ENCODE measurements around the gene KCNIP1. TPM values are rescaled to one million over a fixed set of nuclear protein-coding genes. Genes with fewer than 3 reads are reported as not detected.
A peak's percentile ranks its signal among the peaks of the same experiment; 100 is the strongest.

Gene KCNIP1
- 7.7 to 12.0 TPM (median 8.7 TPM) in 3 replicates for total RNA-seq
- long read RNA-seq, partial matches to known transcripts, result 1 of 3 reads
- long read RNA-seq, other reads (novel, unspliced or antisense), result 2 of 3 reads

DNA sequence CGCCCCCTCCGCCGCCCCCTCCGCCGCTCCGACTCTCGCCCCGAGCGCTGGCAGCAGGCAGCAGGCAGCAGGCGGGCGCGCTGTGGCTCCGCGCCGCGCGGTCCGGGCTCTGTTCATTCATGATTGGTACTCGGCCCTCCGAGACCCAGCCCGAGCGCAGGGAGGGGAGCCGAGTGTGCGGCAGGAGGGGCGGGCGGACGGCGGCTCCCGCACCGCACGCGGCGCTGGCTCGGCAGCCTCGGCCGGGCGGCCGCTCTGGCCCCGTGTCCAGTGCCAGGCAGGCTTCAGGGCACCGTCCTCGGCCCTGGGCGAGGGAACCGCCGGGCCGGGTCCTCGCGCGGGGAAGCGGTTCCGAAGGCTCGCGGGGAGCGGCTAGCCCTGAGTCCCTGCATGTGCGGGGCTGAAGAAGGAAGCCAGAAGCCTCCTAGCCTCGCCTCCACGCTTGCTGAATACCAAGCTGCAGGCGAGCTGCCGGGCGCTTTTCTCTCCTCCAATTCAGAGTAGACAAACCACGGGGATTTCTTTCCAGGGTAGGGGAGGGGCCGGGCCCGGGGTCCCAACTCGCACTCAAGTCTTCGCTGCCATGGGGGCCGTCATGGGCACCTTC, at the start of gene KCNIP1:
Gene KCNIP1 (plus strand): TSS at position 31 of the 607 bp plus-strand sequence.
- Mint-ChIP-seq H3K9me3 (ENCODE audit: low read depth) (no peaks in the 10 kb centered on the region), H3K4me1 (ENCODE audit: low read depth) (peaks cover 46% of the 10 kb centered on the region), H3K36me3 (ENCODE audit: low read depth) (no peaks in the 10 kb centered on the region), H3K4me3 (ENCODE audit: unreplicated experiment) (peak within 1 kb of the TSS; percentile 65), H3K27me3 (ENCODE audit: low read depth) (peaks cover 2% of the 10 kb centered on the region), H3K27ac (ENCODE audit: unreplicated experiment) (peak within 1 kb of the TSS; percentile 22)
- TF ChIP-seq, protein P1, sequence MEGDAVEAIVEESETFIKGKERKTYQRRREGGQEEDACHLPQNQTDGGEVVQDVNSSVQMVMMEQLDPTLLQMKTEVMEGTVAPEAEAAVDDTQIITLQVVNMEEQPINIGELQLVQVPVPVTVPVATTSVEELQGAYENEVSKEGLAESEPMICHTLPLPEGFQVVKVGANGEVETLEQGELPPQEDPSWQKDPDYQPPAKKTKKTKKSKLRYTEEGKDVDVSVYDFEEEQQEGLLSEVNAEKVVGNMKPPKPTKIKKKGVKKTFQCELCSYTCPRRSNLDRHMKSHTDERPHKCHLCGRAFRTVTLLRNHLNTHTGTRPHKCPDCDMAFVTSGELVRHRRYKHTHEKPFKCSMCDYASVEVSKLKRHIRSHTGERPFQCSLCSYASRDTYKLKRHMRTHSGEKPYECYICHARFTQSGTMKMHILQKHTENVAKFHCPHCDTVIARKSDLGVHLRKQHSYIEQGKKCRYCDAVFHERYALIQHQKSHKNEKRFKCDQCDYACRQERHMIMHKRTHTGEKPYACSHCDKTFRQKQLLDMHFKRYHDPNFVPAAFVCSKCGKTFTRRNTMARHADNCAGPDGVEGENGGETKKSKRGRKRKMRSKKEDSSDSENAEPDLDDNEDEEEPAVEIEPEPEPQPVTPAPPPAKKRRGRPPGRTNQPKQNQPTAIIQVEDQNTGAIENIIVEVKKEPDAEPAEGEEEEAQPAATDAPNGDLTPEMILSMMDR (IDR thresholded peaks at IDR 0.05), result peak; percentile 13
- no peak for DNase-seq (ENCODE audit: low spot score)

GRCh38 chr5:170463426-170463825, 40.4 kb upstream of the KCNIP1 start:
- Mint-ChIP-seq H3K4me1 (ENCODE audit: low read depth) (no peaks in the 10 kb centered on the region), H3K36me3 (ENCODE audit: low read depth) (peaks cover 3% of the 10 kb centered on the region), H3K4me3 (ENCODE audit: unreplicated experiment) (no peak overlapping the region), H3K9me3 (ENCODE audit: low read depth) (peaks cover 11% of the 10 kb centered on the region), H3K27me3 (ENCODE audit: low read depth) (no peaks in the 10 kb centered on the region), H3K27ac (ENCODE audit: unreplicated experiment) (no peak overlapping the region)
- no peak for DNase-seq (ENCODE audit: low spot score)
- TF ChIP-seq, protein P1 (IDR thresholded peaks at IDR 0.05), result no peak

- TF ChIP-seq, protein P1 (IDR thresholded peaks at IDR 0.05), result no peak
- DNase-seq (ENCODE audit: low spot score), result no peak
- Mint-ChIP-seq H3K36me3 (ENCODE audit: low read depth) (peaks cover 3% of the 10 kb centered on the region), H3K9me3 (ENCODE audit: low read depth) (peaks cover 11% of the 10 kb centered on the region), H3K4me3 (ENCODE audit: unreplicated experiment) (no peak overlapping the region), H3K27ac (ENCODE audit: unreplicated experiment) (no peak overlapping the region), H3K4me1 (ENCODE audit: low read depth) (no peaks in the 10 kb centered on the region), H3K27me3 (ENCODE audit: low read depth) (no peaks in the 10 kb centered on the region)
These were observed 39.3 kb upstream of the KCNIP1 start for GRCh38 chr5:170464280-170465127.

- Mint-ChIP-seq H3K9me3 (ENCODE audit: low read depth) (no peaks in the 10 kb centered on the region), H3K27me3 (ENCODE audit: low read depth) (no peaks in the 10 kb centered on the region), H3K4me3 (ENCODE audit: unreplicated experiment) (no peak overlapping the region), H3K27ac (ENCODE audit: unreplicated experiment) (no peak overlapping the region), H3K4me1 (ENCODE audit: low read depth) (no peaks in the 10 kb centered on the region), H3K36me3 (ENCODE audit: low read depth) (no peaks in the 10 kb centered on the region)
- DNase-seq (ENCODE audit: low spot score), result no peak
- TF ChIP-seq, protein P1 (IDR thresholded peaks at IDR 0.05), result no peak
These were observed 37.3 kb upstream of the KCNIP1 start for GRCh38 chr5:170466553-170466952.

- H3K36me3 Mint-ChIP-seq (ENCODE audit: low read depth), result no peaks in the 10 kb centered on the region
- H3K9me3 Mint-ChIP-seq (ENCODE audit: low read depth), result no peaks in the 10 kb centered on the region
- no peak for DNase-seq (ENCODE audit: low spot score)
- TF ChIP-seq, protein P1 (IDR thresholded peaks at IDR 0.05), result no peak
- H3K27ac Mint-ChIP-seq (ENCODE audit: unreplicated experiment), result no peak overlapping the region
- H3K4me1 Mint-ChIP-seq (ENCODE audit: low read depth), result no peaks in the 10 kb centered on the region
- H3K4me3 Mint-ChIP-seq (ENCODE audit: unreplicated experiment), result no peak overlapping the region
- no peaks in the 10 kb centered on the region for H3K27me3 Mint-ChIP-seq (ENCODE audit: low read depth)
These were observed 36.7 kb upstream of the KCNIP1 start for GRCh38 chr5:170466988-170467707.
